HEK293T (cell line): ENCODE measurements around the gene MTHFD2.

Source experiments
- BHLHE40 ChIP-seq: fragments of 450-650 bp; IDR thresholded peaks from 2 replicates; pipeline ENCODE4 v1.6.1; 2016; ENCODE audit warnings: mild to moderate bottlenecking, moderate library complexity, borderline replicate concordance
- ELF4 ChIP-seq: fragments of 450-650 bp; IDR thresholded peaks from 2 replicates; pipeline ENCODE4 v1.6.1; 2017; ENCODE audit warnings: antibody characterized with exemption
- SP1 ChIP-seq: fragments of 450-650 bp; IDR thresholded peaks from 2 replicates; pipeline ENCODE4 v1.6.1; 2017

GRCh38 chr2:74216642-74217041, 18.2 kb downstream of the MTHFD2 start:
- TF ChIP-seq ELF4 (no peak), SP1 (no peak), BHLHE40 (no peak)
